ENCODE measurements around the gene NPAS2.

- no peak for TF ChIP-seq POLR2A (IDR thresholded peaks at IDR 0.05)
- TF ChIP-seq, protein P1, sequence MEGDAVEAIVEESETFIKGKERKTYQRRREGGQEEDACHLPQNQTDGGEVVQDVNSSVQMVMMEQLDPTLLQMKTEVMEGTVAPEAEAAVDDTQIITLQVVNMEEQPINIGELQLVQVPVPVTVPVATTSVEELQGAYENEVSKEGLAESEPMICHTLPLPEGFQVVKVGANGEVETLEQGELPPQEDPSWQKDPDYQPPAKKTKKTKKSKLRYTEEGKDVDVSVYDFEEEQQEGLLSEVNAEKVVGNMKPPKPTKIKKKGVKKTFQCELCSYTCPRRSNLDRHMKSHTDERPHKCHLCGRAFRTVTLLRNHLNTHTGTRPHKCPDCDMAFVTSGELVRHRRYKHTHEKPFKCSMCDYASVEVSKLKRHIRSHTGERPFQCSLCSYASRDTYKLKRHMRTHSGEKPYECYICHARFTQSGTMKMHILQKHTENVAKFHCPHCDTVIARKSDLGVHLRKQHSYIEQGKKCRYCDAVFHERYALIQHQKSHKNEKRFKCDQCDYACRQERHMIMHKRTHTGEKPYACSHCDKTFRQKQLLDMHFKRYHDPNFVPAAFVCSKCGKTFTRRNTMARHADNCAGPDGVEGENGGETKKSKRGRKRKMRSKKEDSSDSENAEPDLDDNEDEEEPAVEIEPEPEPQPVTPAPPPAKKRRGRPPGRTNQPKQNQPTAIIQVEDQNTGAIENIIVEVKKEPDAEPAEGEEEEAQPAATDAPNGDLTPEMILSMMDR (IDR thresholded peaks at IDR 0.05): no peak
These were observed 217.3 kb downstream of the NPAS2 start for GRCh38 chr2:101037161-101037755.

Data from breast epithelium (tissue), 3 donors.